ENCODE measurements around the gene CAMTA1. TPM values are rescaled to one million over a fixed set of nuclear protein-coding genes. Genes with fewer than 3 reads are reported as not detected.

Gene CAMTA1
- total RNA-seq, 1 donor from 2014 or later = 69.9 TPM

- H3K9me3 Mint-ChIP-seq = no peaks in the 10 kb centered on the region
- no peak for DNase-seq
- intact Hi-C loops (cut with micrococcal nuclease) = no loop called here
- H3K27ac Mint-ChIP-seq = no peak overlapping the region
- H3K4me3 Mint-ChIP-seq = no peak overlapping the region
- H3K4me1 Mint-ChIP-seq = no peaks in the 10 kb centered on the region
- H3K36me3 Mint-ChIP-seq (ENCODE audit: low read depth) = no peaks in the 10 kb centered on the region
- peaks cover 13% of the 10 kb centered on the region for H3K27me3 Mint-ChIP-seq
Observed at GRCh38 chr1:6770751-6771440, 14.4 kb upstream of the CAMTA1 start.

DNA sequence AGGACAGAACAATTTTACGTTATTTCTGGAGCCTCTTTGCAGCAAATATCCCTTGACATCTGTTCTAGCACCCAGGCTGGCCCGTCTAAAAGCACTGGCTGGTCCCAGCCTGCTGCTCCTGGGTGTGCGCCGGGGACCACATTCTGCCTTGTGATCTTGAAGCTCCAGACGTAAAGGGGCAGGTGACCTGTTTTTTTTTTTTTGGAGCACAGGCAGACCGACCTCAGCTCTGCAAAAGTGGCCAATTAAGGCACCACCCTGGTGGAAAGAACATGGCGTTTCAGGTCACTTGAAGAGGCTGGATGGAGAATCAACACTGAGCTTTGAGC lies 13.8 kb upstream of the CAMTA1 start:
- Mint-ChIP-seq H3K27me3 (peaks cover 13% of the 10 kb centered on the region), H3K36me3 (ENCODE audit: low read depth) (no peaks in the 10 kb centered on the region), H3K4me1 (no peaks in the 10 kb centered on the region), H3K9me3 (peaks cover 3% of the 10 kb centered on the region), H3K27ac (no peak overlapping the region), H3K4me3 (no peak overlapping the region)
- no peak for DNase-seq
- intact Hi-C loops (cut with micrococcal nuclease) = no loop called here

GRCh38 chr1:6774381-6774780 lies 10.9 kb upstream of the CAMTA1 start:
- peaks cover 5% of the 10 kb centered on the region for H3K9me3 Mint-ChIP-seq
- DNase-seq = no peak
- intact Hi-C loops (cut with micrococcal nuclease) = no loop called here

GRCh38 chr1:6775261-6776043 lies 9.8 kb upstream of the CAMTA1 start:
- Mint-ChIP-seq H3K4me3 (no peak overlapping the region), H3K4me1 (peaks cover 8% of the 10 kb centered on the region)
- intact Hi-C loops (cut with micrococcal nuclease) = no loop called here

More at GRCh38 chr1:6774381-6774780, 10.9 kb upstream of the CAMTA1 start:
- Mint-ChIP-seq H3K27ac (no peak overlapping the region), H3K27me3 (peaks cover 14% of the 10 kb centered on the region), H3K4me1 (peaks cover 8% of the 10 kb centered on the region), H3K36me3 (ENCODE audit: low read depth) (no peaks in the 10 kb centered on the region), H3K4me3 (no peak overlapping the region)

DNA sequence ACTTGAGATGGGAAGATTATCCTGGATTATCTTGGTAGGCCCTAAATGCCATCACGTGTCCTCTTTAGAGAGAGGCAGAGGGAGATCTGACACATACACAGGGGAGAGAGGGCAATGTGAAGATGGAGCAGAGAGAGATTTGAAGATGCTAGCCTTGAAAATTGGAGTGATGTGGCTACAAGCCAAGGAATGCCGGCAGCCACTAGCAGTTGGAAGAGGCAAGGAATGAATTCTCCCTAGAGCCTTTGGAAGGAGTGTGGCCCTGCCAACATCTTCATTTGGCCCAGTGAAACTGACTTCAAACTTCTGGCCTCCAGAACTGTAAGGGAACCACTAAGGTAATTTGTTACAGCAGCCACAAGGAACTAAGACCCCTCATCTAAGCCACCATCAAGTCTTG lies 8.9 kb upstream of the CAMTA1 start:
- H3K36me3 Mint-ChIP-seq (ENCODE audit: low read depth) = no peaks in the 10 kb centered on the region
- intact Hi-C loops (cut with micrococcal nuclease) = no loop called here
- peaks cover 5% of the 10 kb centered on the region for H3K9me3 Mint-ChIP-seq
- H3K27ac Mint-ChIP-seq = no peak overlapping the region
- peaks cover 14% of the 10 kb centered on the region for H3K27me3 Mint-ChIP-seq
- peaks cover 8% of the 10 kb centered on the region for H3K4me1 Mint-ChIP-seq
- H3K4me3 Mint-ChIP-seq = no peak overlapping the region
- DNase-seq = no peak

More at GRCh38 chr1:6775261-6776043, 9.8 kb upstream of the CAMTA1 start:
- H3K9me3 Mint-ChIP-seq = peaks cover 5% of the 10 kb centered on the region
- no peak overlapping the region for H3K27ac Mint-ChIP-seq
- H3K27me3 Mint-ChIP-seq = peaks cover 14% of the 10 kb centered on the region
- DNase-seq = no peak
- no peaks in the 10 kb centered on the region for H3K36me3 Mint-ChIP-seq (ENCODE audit: low read depth)

DNA sequence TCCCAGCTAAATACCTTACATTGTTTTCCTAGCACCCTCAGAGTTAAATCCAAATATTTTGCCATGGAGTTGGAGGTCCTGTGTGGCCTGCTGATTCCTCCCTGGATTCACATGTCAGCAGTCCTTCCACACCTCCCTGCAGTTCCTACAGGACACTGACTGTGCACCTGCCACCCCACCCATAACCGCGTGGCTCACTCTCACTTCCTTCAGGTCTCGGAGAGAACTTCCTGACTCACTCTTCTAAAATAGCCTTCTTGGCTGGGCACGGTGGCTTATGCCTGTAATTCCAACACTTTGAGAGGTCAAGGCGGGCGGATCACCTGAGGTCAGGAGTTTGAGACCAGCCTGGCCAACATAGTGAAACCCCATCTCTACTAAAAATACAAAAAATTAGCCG lies 8.4 kb upstream of the CAMTA1 start:
- Mint-ChIP-seq H3K27me3 (peaks cover 12% of the 10 kb centered on the region), H3K4me3 (no peak overlapping the region), H3K36me3 (ENCODE audit: low read depth) (no peaks in the 10 kb centered on the region), H3K9me3 (peaks cover 5% of the 10 kb centered on the region), H3K4me1 (peaks cover 8% of the 10 kb centered on the region), H3K27ac (no peak overlapping the region)
- intact Hi-C loops (cut with micrococcal nuclease) = no loop called here
- no peak for DNase-seq

GRCh38 chr1:6777813-6778212 lies 7.4 kb upstream of the CAMTA1 start:
- Mint-ChIP-seq H3K4me3 (no peak overlapping the region), H3K27ac (no peak overlapping the region), H3K27me3 (peaks cover 9% of the 10 kb centered on the region), H3K4me1 (peaks cover 8% of the 10 kb centered on the region), H3K9me3 (peaks cover 5% of the 10 kb centered on the region), H3K36me3 (ENCODE audit: low read depth) (no peaks in the 10 kb centered on the region)
- intact Hi-C loops (cut with micrococcal nuclease) = no loop called here
- no peak for DNase-seq

GRCh38 chr1:6779089-6779805 lies 6.0 kb upstream of the CAMTA1 start:
- H3K27me3 Mint-ChIP-seq = peaks cover 8% of the 10 kb centered on the region
- no peak overlapping the region for H3K27ac Mint-ChIP-seq
- intact Hi-C loops (cut with micrococcal nuclease) = loop anchor here (1.0 kb wide), 1 partner anchor 34 kb away; no protein-coding TSS in a partner anchor
- H3K4me1 Mint-ChIP-seq = peaks cover 15% of the 10 kb centered on the region
- H3K4me3 Mint-ChIP-seq = no peak overlapping the region
- H3K36me3 Mint-ChIP-seq (ENCODE audit: low read depth) = no peaks in the 10 kb centered on the region
- DNase-seq = no peak
- peaks cover 5% of the 10 kb centered on the region for H3K9me3 Mint-ChIP-seq

DNA sequence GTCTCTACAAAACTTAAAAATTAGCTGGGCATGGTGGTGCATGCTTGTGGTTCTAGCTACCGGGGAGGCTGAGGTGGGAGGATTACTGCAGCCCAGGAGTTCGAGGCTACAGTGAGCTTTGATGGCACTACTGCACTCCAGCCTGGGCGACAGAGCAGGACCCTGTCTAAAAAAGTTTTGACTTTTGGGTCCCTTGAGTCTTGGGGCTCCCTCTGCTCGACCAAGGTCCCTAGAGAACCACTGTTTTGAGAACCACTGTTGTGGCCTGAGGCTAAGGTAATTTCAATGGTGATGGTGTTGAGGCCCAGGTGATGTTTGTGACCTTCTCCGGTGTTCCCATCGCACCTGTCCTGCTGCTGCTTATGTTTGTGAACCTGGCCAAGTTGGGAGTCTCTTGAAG lies 3.1 kb upstream of the CAMTA1 start:
- H3K27me3 Mint-ChIP-seq = peaks cover 7% of the 10 kb centered on the region
- H3K9me3 Mint-ChIP-seq = peaks cover 3% of the 10 kb centered on the region
- no peak overlapping the region for H3K27ac Mint-ChIP-seq

GRCh38 chr1:6783221-6783620 lies 2.0 kb upstream of the CAMTA1 start:
- Mint-ChIP-seq H3K4me3 (peak overlapping the region; percentile 88), H3K9me3 (no peaks in the 10 kb centered on the region), H3K36me3 (ENCODE audit: low read depth) (peaks cover 11% of the 10 kb centered on the region), H3K4me1 (peaks cover 24% of the 10 kb centered on the region), H3K27ac (no peak overlapping the region), H3K27me3 (peaks cover 4% of the 10 kb centered on the region)
- no peak for DNase-seq
- intact Hi-C loops (cut with micrococcal nuclease) = loop anchor here (10.0 kb wide), 1 partner anchor 788 kb away; the partner anchor contains the start of gene NPHP4

More for the DNA sequence above, 3.1 kb upstream of the CAMTA1 start:
- no peak for DNase-seq
- intact Hi-C loops (cut with micrococcal nuclease) = loop anchor here (10.0 kb wide), 1 partner anchor 787 kb away; the partner anchor contains the start of gene NPHP4
- no peak overlapping the region for H3K4me3 Mint-ChIP-seq
- H3K4me1 Mint-ChIP-seq = peaks cover 23% of the 10 kb centered on the region
- H3K36me3 Mint-ChIP-seq (ENCODE audit: low read depth) = peaks cover 4% of the 10 kb centered on the region

- Mint-ChIP-seq H3K27ac (peak overlapping the region; percentile 87), H3K4me1 (peaks cover 31% of the 10 kb centered on the region), H3K27me3 (peaks cover 4% of the 10 kb centered on the region), H3K9me3 (no peaks in the 10 kb centered on the region), H3K36me3 (ENCODE audit: low read depth) (peaks cover 14% of the 10 kb centered on the region), H3K4me3 (peak overlapping the region; percentile 88)
- intact Hi-C loops (cut with micrococcal nuclease) = loop anchor here (1.0 to 10.0 kb wide), 4 partner anchors 39 to 789 kb away; partner anchors contain the start of genes KLHL21, NPHP4 and PHF13
- no peak for DNase-seq
Observed at GRCh38 chr1:6783936-6784559, 1.2 kb upstream of the CAMTA1 start.

DNA sequence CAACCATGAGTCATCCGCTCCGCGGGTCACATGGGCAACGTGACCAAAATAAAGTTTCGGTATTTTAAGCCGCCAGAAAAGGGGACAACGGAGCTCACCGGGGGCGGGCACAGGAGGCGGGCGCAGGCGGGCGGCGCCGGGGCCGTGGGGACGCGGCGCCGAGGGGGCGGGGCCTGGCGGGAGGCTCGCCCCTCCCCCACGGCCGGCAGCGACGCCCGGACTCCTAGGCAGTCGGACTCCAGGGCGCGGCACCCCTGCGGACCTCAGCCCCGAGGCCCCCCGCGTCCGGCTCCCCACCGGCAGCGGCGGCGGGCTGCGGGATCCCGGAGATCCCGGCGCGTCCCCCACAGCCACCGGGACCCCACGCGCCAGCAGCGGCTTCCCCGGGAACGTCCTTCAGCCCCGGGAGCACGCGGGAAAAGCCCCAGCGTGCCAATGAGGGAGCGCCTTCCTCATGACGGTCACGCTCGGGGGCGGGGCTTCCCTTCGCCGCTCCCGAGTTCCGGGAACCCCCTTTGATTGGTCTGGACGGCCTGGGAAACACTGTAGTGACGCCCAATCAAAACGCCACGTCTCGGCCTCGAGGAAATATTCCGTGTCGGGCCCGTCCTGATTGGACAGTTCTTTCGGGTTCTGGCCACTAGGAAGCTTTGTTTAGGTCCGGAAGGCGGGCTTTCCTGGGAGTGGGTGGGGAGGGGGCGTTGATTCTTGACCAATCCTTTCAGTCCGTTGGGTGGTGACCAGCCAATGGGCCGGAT lies 515 bp upstream of the CAMTA1 start:
- peak; percentile 100 for DNase-seq
- H3K36me3 Mint-ChIP-seq (ENCODE audit: low read depth) = peaks cover 14% of the 10 kb centered on the region
- H3K27me3 Mint-ChIP-seq = peaks cover 4% of the 10 kb centered on the region
- H3K27ac Mint-ChIP-seq = peak overlapping the region; percentile 91
- peak overlapping the region; percentile 88 for H3K4me3 Mint-ChIP-seq
- H3K4me1 Mint-ChIP-seq = peaks cover 32% of the 10 kb centered on the region
- intact Hi-C loops (cut with micrococcal nuclease) = loop anchor here (1.0 to 10.0 kb wide), 6 partner anchors 39 to 790 kb away; partner anchors contain the start of genes DNAJC11, KLHL21, NPHP4 and PHF13
- H3K9me3 Mint-ChIP-seq = no peaks in the 10 kb centered on the region
